ENCODE data around the gene EARS2.
A peak's percentile ranks its signal among the peaks of the same experiment; 100 is the strongest.
"Not testable (repeated sequence)": the region's sequence is repeated elsewhere in the genome, so short reads cannot be mapped to it uniquely, and the experiment has no call there.

EARS2 gene

DNA sequence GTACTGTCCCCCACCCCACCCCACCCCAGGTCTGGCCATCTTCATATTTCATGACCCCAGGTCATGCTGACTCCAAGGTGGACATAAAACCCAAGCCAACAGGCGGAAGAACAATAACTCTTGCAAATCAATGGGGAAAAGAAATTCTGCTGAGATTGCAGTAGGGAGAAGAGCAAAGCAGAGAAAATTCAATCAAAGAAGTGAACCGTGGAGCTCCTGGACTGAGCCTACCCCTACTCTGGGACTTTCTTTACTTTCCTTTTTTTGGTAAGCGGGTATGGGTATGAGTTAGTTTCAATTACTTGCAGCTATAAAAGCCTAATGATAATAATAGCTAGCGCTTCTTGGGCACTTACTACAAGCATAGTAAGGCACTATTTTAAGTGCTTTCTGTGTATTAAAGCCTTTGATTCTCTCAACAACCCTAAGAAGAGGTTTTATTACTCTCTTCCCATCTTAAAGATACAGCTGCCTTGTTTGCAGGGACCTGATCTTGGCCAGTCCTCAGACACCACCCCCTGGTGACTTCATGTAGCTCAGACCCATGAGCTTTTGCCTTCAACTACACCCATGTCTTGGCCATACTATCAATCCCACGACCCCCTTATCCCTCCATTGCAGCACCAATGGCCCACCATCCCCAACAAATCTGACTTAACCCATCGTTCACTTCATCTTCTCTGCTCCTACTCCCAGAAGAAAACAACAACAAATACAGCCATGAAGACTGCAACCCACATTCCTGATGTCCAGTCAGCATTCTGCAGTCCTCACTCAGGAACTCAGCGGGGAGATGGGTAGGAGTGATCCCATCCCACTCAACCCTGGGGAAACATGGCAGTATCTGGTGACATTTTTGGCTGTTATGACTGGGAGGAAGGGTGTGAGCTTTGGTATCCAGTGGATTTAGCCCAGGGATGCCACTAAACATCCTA, 51.2 kb downstream of the EARS2 start:
- DNase-seq (ENCODE audit: low spot score), result no peak

DNA sequence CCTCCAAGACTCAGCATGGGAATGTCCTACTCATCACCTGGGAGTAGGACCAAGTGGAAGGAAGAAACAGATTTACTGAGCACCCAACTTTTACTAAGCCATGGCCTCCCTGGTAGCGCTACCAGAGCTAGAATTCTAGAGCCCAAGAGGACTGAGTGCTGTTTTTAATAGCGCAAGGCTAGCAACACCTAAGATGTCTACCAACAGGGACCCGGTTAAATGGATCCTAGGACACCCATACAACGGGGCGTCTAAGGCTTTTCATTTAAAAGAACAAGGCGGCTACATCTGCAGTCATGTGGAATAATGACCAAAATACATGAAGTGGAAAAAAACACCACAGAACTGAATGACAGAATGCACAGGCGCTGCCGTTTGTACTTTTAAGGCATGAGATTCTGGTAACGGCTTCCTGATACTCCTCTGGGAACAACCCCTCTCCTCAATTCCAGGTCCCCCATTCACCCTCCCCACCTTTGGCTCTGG, 51.9 kb downstream of the EARS2 start:
- DNase-seq (ENCODE audit: low spot score), result no peak

DNA sequence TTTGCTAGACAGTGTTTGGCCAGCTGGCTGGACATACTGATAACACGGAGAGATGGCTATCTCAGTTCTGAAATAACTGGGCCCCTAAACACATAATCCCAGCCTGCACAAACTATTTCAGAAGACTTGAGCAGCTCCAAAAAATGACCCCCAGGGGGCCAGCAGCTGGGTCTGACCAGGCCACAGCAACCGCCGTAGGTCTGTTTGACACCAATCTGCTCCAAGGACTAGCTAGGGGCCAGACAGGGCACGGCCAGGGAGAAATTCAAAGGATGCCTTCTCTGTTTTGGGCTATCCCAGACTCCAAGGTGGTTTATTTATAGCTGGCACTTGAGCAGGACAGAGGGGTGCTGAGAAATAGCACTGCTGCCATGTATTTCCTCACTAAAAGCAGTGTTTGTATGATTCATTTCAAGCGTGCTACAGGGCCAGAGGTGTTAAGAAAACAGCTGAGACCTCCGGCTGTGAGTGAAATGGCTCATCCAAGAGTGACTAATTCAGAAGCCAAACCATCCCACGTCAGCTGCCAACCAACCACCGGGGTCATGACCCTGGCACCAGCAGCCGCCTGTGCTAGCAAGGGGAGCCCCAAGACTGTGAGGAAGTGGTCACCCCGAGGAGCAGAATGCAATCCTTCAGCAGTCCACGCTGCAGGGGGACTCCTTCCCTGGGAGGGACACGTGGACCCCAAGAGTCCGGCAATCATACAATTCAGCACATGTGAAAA, 52.5 kb downstream of the EARS2 start:
- DNase-seq (ENCODE audit: low spot score), result peak; percentile 93

DNA sequence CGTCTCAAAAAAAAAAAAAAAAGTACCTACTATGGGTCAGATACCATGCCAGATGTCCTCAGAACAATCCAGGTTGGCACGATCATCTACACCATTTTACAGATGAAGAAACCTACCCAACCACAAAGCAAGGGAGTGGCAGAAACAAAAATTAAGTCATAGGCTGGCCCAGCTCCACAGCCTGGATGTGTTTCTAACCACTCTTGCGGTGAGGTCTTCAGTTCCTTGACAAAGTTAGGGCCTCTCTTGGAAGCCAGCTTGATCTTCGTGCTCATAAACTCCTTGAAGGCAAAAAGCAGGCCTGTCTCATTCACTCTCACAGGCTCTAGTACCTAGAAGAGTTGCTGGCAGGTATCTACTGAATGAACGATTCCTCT, 53.1 kb downstream of the EARS2 start:
- DNase-seq (ENCODE audit: low spot score), result peak; percentile 24

DNA sequence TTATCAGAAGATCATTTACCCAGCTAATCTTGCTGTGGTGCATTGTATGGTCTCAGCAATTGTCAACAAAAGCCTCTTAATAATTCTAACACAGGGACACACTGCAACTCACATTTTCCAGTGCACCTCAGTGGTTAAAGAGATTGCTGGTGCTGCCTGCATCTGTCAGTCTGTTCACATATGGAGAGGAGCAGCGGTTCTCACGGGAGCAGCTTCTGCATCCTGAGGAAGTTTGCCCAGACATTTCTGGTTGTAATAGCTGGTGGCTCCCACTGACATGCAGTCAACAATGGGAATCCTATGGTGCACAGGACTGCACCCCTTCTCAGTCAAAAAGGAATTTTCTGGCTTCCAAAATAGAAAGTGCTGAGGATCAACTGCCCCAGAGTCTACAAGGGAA, 54.7 kb downstream of the EARS2 start:
- DNase-seq (ENCODE audit: low spot score), result no peak

DNA sequence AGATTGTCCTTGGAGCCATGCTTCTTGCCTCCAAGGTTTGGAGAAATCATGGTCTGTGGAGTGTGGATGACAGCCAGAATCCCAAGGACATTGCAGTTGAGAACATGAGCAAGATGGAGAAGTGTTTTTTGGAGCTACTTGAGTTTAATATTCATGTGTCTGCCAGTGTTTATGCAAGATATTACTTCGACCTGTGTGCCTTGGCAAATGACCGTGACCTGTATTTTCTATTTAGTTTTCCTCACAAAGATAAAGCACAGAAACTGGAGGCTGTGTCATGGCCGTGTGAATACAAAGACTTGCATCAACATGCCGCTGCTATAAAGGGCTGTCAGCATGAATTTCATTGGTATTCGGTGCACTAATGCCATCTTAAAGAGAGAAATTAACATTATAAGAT, 55.9 kb downstream of the EARS2 start:
- DNase-seq (ENCODE audit: low spot score), result no peak

DNA sequence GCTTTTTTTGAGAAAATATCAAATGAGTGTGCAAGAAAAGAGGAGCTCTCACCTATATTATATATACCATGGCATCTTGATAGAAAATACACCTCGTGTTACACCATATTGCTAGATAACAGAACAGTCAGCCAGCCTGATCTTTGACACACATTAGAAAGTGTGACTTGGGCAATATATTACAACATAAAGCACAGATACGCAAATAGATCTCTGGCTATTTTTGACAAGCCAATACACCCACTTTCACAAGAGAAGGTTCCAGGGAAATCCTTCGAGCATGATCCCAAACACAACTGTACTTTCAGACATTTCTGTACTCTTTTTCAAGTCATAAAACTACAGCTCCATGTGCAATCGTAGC, 56.3 kb downstream of the EARS2 start:
- DNase-seq (ENCODE audit: low spot score), result no peak

DNA sequence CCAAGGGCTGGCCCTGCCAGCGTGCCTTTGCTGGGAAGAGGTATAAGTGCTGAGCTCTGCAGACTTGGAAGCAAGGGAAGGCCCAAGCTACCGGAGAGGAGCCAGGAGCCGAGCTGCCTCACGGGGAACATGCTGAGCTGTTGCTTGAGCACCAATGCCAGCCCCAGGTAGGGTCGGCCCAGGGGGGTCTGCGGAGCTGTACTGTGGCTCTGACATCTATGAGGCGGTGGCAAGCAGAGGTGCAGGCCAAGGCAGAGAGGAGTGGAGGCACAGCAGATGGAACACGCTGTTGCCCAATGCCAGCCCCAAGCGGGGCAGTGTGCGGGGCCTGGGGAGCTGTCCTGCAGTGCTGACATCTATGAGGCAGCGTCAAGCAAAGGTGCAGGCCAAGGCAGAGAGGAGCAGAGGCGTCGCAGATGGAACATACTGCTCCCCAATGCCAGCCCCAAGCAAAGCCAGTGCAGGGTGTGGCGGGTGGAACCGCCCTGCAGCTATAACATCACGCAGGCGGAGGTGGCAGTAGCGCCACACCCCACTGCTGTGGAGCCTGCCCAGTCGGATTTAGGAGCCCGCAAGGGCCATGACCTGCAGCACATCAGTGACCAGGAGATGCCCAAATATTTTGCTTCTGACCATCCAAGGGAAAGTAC, 56.8 kb downstream of the EARS2 start:
- no peak for DNase-seq (ENCODE audit: low spot score)

DNA sequence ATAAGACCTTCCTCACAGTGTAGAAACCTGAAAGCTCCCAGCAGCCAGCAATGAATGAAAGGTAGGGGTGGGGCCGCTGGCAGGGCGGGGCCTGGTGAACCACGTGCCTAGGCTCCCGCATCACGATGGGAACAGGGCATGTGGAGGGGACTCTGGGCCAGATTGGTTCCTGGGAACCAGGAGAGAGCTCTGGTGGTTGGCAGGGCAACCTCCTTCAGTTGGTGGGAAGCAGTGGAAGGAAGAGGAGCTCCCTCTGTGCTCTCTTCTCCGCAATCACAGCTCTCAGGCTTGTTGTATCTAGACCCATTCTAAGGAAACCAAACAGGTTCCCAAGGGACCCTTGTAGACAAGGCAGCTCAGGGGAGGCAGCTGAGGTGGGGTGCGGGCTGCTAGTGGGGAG, 57.3 kb downstream of the EARS2 start:
- DNase-seq (ENCODE audit: low spot score), result no peak

DNA sequence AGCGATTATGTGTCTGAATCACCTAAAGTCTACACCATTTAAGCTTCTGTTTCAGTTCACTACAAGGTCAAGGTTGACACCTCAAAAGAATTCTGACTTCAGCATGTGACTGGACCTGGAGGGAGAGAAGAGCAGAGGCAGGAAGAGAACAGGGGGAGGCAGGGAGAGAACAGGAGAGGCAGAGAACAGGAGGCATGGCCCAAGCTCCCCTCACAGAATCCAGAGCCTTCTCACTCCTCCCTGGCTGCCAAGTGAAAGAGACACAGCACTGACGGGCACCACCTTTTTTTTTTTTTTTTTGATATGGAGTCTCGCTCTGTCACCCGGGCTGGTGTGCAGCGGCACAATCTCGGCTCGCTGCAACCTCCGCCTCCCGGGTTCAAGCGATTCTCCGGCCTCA, 58.3 kb downstream of the EARS2 start:
- DNase-seq (ENCODE audit: low spot score), result no peak

DNA sequence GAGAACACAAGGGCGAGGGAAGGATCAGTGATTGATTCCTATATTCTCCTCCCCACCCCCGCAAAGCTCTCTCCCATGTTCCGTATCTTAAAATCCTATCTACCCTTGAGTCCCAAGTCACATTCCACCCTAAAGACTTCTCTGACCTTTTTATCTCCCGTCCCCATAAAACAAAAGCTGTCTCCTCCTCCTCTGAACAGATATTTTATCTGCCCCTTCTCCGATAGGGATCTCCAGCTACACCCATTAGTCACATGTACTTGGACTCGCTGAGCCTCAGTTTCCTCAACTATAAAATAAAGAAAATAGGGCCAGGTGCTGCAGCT, 59.6 kb downstream of the EARS2 start:
- DNase-seq (ENCODE audit: low spot score), result no peak

DNA sequence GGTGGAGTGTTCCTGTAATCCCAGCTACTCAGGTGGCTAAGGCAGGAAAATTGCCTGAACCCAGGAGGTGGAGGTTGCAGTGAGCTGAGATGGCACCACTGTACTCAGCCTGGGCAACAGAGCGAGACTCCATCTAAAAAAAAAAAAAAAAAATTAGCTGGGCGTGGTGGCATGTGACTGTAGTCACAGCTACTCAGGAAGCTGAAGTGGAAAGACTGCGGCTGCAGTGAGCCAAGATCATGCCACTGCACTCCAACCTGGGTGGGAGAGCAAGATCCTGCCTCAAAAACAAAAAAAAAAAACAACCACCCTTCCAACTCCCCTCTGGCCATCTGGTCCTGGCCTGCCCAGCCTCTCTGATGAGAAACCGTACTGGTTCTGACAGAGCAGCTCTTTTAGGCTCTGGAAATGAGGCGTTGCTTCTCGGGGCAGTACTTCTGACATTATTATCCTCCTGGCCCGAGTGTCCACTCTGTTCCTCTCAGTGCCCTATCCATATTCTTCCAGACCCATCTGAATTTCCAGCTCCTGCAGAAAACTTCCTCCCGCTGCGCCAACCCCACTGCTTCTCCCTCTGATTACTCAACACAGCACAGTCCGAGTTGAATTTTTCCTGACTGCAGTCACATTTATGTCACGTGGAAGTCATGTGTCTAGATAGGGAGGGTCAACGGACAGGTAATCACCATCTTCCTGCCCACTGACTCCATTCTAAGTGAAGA, 60.2 kb downstream of the EARS2 start:
- no peak for DNase-seq (ENCODE audit: low spot score)

DNA sequence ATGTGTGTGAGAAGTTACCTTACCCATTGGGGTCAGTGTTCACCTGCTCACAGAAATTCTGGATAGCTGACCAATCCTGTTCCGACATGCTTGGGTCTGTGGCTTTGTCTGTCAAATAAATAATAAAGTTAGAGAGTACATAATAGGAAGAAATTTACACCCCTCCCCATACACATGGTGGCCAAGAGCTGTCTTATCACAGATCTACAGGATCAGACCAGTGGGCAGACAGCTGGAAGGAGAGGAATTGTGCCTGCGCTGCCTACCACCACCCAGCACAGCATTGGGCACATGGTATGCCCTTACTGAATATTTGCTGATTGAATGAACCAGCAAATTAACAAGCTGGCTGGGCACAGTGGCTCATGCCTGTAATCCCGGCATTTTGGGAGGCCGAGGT, 61.5 kb downstream of the EARS2 start:
- no peak for DNase-seq (ENCODE audit: low spot score)

DNA sequence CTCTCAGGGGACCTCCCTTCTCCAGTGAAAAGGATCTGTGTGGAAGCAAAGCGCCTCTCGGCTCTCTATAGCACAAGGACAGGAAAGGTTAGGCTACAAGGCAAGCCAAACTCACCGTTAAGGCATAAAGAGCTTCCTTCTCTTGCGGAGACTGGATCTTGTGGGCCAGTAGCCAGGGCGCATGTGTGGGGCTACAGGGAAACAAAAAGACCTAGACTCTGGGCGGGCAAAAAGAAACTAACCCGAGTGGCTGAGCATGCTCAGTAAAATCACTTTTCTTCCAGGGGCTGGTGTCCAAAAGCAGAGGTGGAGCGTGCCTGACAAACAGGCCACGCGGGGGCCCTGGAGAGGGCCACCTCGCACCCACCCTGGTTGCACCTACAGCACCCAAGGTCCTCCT, 63.0 kb downstream of the EARS2 start:
- DNase-seq (ENCODE audit: low spot score), result no peak

DNA sequence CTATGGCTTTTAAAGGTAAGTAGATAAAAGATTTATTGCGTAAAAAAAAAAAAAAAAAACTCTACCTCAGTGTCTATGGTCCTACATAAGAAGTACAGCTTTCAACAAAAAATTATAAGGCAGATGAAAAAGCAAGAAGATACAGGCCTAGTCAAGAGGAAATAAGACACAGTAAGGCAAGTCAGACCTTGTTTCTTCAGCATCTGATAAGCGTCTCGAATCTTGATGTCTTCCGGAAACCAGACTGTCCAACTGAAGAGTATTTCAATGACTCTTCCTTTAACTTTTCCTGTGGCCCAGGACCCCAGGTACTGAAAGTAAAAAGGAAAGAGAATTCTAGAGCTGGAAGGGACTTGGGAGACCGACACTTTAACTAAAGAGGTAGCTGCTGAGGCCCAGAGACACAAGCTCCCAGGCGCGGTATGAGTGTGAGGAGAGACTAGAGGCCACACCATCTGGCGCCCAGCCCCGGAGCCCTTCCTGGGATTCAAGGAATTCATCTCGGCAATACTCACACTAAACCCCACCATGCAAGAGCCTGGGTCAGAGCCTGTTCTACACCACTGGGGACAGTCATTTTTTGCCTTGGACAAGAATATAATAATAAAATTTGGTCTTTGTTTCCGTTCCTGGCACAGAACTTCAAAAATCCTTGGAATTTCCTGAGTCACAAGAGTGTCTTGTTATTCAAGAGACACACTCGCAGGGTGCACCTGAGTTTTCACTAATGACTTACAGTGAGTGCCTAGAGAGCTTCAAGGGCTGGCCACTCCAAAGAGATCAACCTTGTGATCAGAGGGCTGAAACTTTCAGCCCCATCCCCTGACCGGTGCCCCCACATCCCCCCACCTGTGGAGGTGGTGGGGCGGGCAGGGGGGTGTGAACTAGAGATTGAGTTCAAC, 65.4 kb downstream of the EARS2 start:
- no peak for DNase-seq (ENCODE audit: low spot score)

DNA sequence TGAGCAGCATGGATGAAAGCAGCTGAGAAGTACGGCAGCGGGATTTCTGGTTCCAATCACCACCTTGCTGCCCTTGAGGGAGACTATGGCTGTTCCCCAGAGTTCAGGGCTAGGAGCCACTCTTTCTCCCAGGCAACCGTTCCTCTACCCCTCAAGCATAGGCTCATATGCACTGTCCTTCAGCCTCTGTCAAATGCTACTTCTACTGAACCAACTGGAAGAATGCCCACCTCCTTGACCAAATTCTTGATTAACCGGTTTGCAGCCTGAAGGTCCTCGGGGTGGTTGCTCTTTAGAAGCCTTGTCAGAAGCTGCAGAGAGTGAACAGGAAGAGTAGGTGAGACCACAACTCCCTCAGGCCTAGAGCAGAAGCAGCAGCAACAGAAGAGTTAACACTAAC, 70.7 kb downstream of the EARS2 start:
- DNase-seq (ENCODE audit: low spot score), result no peak

DNA sequence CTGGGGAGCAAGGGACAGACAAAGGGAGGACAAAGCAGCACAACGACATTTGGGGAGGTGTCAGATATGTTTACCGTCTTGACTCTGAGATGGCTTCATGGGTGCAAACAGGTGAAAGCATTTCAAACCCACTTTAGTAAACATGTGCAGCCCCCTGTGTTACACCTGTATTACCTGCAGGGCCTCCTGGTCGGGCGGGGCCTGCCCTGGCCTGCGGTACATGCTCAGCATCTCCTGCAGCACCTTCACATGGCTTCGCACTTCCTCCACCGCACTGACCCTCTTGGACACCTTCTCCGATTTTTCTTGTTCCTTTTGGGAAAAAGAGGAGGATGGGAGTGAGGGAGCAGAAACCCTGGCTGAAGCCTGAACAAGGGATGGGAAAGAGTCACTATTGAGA, 71.3 kb downstream of the EARS2 start:
- DNase-seq (ENCODE audit: low spot score), result no peak

DNA sequence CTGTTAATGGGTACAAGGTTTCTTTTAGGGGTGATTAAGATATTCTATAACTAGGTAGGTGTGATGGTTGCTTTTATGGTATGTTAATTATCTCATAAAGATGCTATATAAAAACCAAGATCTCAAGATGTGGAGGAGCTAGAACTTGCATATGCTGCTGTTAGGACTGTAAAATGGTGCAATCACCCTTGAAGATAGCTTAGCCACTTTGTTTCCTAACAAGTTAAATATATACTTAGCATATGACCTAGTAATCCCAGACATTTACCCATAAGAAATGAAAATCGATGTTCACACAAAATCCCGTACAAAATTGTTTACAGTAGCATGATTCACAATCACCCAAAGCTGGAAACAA, 71.9 kb downstream of the EARS2 start:
- DNase-seq (ENCODE audit: low spot score), result no peak

DNA sequence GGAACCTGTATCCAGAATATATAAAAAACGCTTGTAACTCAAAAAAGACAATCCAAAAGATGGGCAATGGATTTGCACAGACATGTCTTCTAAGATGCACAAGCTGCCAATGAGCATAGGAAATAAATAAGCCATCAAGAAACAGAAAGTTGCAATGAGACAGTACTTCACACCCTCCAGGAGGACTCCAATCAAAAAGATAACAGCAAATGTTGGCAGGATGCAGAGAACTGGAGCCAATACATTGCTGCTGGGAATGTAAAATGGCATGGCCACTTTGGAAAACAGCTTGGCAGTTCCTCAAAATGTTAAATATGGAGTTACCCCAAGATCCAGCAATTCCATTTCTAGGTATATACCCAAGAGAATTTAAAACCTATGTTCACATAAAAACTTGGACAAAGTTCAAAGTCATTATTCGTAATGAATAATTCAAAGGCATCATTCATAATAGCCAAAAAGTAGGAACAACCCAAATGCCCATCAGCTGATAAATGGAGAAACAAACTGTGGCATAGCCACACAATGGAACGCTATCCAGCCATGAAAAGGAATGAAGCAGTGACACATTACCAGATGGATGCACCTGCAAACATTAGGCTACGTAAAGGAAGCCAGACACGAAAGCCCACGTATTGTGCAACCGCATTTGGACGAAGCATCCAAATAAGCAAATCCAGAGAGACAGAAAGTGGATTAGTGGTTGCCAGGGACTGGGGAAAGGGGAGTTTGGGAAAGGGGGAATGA, 72.5 kb downstream of the EARS2 start:
- DNase-seq (ENCODE audit: low spot score), result no peak

DNA sequence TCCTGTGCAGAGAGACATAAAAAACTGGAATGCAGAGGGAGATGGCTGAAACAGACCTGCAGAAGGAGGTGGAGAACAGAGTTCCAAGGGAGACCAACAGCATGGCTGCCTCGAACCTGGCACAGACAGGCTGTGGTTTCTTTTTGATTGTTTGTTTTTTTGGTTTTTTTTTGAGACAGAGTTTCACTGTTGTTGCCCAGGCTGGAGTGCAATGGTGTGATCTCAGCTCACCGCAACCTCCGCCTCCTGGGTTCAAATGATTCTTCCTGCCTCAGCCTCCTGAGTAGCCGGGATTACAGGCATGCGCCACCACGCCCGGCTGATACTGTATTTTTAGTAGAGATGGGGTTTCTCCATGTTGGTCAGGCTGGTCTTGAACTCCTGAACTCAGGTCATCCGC, 73.7 kb downstream of the EARS2 start:
- DNase-seq (ENCODE audit: low spot score), result not testable (repeated sequence)

DNA sequence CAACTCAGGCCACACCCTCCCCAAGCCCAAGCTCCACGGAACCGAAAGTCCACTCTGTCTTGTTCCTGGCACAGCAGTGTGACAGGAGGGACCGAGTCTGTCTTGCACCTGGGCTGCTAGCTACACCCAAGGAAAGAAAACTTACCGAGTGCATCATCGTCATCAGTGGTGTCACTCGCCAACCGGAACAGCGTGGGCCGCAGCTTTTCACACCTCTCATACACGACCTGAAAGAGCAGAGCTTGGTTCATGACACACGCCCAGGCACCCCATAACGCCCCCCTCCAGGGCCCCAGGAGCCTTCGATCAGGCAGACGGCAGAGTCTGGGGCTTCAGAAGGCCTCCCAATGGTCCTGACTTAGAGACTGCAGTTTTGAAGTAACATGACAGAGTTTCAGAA, 74.4 kb downstream of the EARS2 start:
- DNase-seq (ENCODE audit: low spot score), result no peak

Measured in activated CD4-positive, alpha-beta T cell treated with anti-CD3 and anti-CD28 coated beads, Interleukin-2, Interleukin-4, amounts not matched to agents 100 ng/mL and 50 ng/mL, durations not matched to agents 16 hours and 8 hours (primary cell).